Upper lobe of right lung (tissue), 1 donor: ENCODE results near the gene RTCA. TPM values are rescaled to one million over a fixed set of nuclear protein-coding genes. Genes with fewer than 3 reads are reported as not detected.
"Not testable (repeated sequence)": the region's sequence is repeated elsewhere in the genome, so short reads cannot be mapped to it uniquely, and the experiment has no call there.

Experiments
- ATAC-seq: fragments of 200-7000 bp; cut with Tn5 transposase; one replicate; pipeline ENCODE4 v1.9.1; 2020; ENCODE audit warnings: mild to moderate bottlenecking, moderate library complexity
- DNase-seq: peaks from one replicate; pipeline ENCODE4 v3.0.0-alpha.2; 2020
- H3K27ac ChIP-seq: fragments of 200-600 bp; one replicate; pipeline ENCODE4 v1.8.0; 2022
- H3K27me3 ChIP-seq: fragments of 200-600 bp; one replicate; pipeline ENCODE4 v1.8.0; 2022; ENCODE audit warnings: mild to moderate bottlenecking
- H3K36me3 ChIP-seq: fragments of 200-600 bp; one replicate; pipeline ENCODE4 v1.8.0; 2022
- H3K4me1 ChIP-seq: fragments of 200-600 bp; one replicate; pipeline ENCODE4 v1.8.0; 2022
- H3K4me3 ChIP-seq: fragments of 200-600 bp; one replicate; pipeline ENCODE4 v1.8.0; 2022; ENCODE audit warnings: mild to moderate bottlenecking
- H3K9me3 ChIP-seq: fragments of 200-600 bp; one replicate; pipeline ENCODE4 v1.8.0; 2022
- CTCF ChIP-seq: fragments of 200-600 bp; IDR thresholded peaks from one replicate; pipeline ENCODE4 v1.8.0; 2022; ENCODE audit warnings: antibody characterized with exemption
- intact Hi-C: fragments of 100-400 bp; cut with DNase I; formaldehyde crosslinking; loops from one replicate; pipeline ENCODE4 v1.11.0; 2022
- total RNA-seq: library from RNA; stranded (reverse); fragmentation: NEBNext Ultra II Directional; extraction: Animal tissue kit (Norgen Biotek cat#: 25700); gene quantifications from one replicate; pipeline ENCODE4 v1.2.1, GENCODE V29; 2021
- donor health status: DM: no; HTN: yes; CAD: no; lungs with severe emphysema.

Gene RTCA
- total RNA-seq, 1 donor from 2014 or later: 27.7 TPM

GRCh38 chr1:100229681-100230443 lies 36.2 kb upstream of the RTCA start:
- no peaks in the 10 kb centered on the region for H3K27me3 ChIP-seq
- H3K27ac ChIP-seq: no peak overlapping the region
- DNase-seq (no peak), ATAC-seq (no peak)
- no peaks in the 10 kb centered on the region for H3K4me1 ChIP-seq
- peaks cover 63% of the 10 kb centered on the region for H3K36me3 ChIP-seq
- no peak overlapping the region for H3K4me3 ChIP-seq
- intact Hi-C loops: no loop called here
- H3K9me3 ChIP-seq: no peaks in the 10 kb centered on the region
- TF ChIP-seq CTCF: no peak

GRCh38 chr1:100230765-100231164 lies 35.3 kb upstream of the RTCA start:
- H3K9me3 ChIP-seq: no peaks in the 10 kb centered on the region
- TF ChIP-seq CTCF: no peak
- no peak for DNase-seq
- no peak overlapping the region for H3K4me3 ChIP-seq
- no peak for ATAC-seq
- intact Hi-C loops: no loop called here
- peaks cover 70% of the 10 kb centered on the region for H3K36me3 ChIP-seq
- H3K27me3 ChIP-seq: no peaks in the 10 kb centered on the region
- no peaks in the 10 kb centered on the region for H3K4me1 ChIP-seq
- H3K27ac ChIP-seq: no peak overlapping the region

GRCh38 chr1:100231721-100232120 lies 34.3 kb upstream of the RTCA start:
- DNase-seq (no peak), ATAC-seq (no peak)
- Histone ChIP-seq H3K27me3 (no peaks in the 10 kb centered on the region), H3K4me3 (no peak overlapping the region), H3K4me1 (no peaks in the 10 kb centered on the region), H3K9me3 (no peaks in the 10 kb centered on the region), H3K27ac (no peak overlapping the region), H3K36me3 (peaks cover 72% of the 10 kb centered on the region)
- intact Hi-C loops: no loop called here
- no peak for TF ChIP-seq CTCF

GRCh38 chr1:100232156-100232555 lies 33.9 kb upstream of the RTCA start:
- Histone ChIP-seq H3K36me3 (peaks cover 76% of the 10 kb centered on the region), H3K4me1 (no peaks in the 10 kb centered on the region), H3K27ac (no peak overlapping the region), H3K9me3 (no peaks in the 10 kb centered on the region), H3K4me3 (no peak overlapping the region), H3K27me3 (no peaks in the 10 kb centered on the region)
- DNase-seq: no peak
- TF ChIP-seq CTCF: no peak
- ATAC-seq: no peak
- intact Hi-C loops: no loop called here

- DNase-seq, intact Hi-C loops: not testable (repeated sequence)
These were observed 32.5 kb upstream of the RTCA start for GRCh38 chr1:100233566-100233965.

GRCh38 chr1:100234432-100234831 lies 31.6 kb upstream of the RTCA start:
- intact Hi-C loops: no loop called here
- Histone ChIP-seq H3K4me3 (no peak overlapping the region), H3K9me3 (no peaks in the 10 kb centered on the region), H3K27me3 (no peaks in the 10 kb centered on the region), H3K36me3 (peaks cover 66% of the 10 kb centered on the region), H3K27ac (no peak overlapping the region), H3K4me1 (peaks cover 2% of the 10 kb centered on the region)
- DNase-seq (no peak), ATAC-seq (no peak)
- no peak for TF ChIP-seq CTCF

More at GRCh38 chr1:100233566-100233965, 32.5 kb upstream of the RTCA start:
- H3K27me3 ChIP-seq, H3K4me3 ChIP-seq, ATAC-seq, H3K27ac ChIP-seq, H3K4me1 ChIP-seq, H3K9me3 ChIP-seq: not testable (repeated sequence)
- peaks cover 69% of the 10 kb centered on the region for H3K36me3 ChIP-seq
